MG63 (cell line): ENCODE data around the gene FNBP1L. TPM values are rescaled to one million over a fixed set of nuclear protein-coding genes. Genes with fewer than 3 reads are reported as not detected.
A peak's percentile ranks its signal among the peaks of the same experiment; 100 is the strongest.

ENCODE experiments used
- DNase-seq: peaks from one replicate; pipeline ENCODE4 v3.0.0-alpha.2; 2020
- H3K27me3 ChIP-seq: fragments of 250-450 bp; sonication (Bioruptor Pico); 2 replicates; pipeline ENCODE4 v1.5.1; 2020; ENCODE audit warnings: mild to moderate bottlenecking, moderate library complexity
- H3K36me3 ChIP-seq: fragments of 250-450 bp; sonication (Bioruptor Pico); 2 replicates; pipeline ENCODE4 v1.5.1; 2020; ENCODE audit warnings: mild to moderate bottlenecking, moderate library complexity
- H3K4me3 ChIP-seq: fragments of 250-450 bp; sonication (Bioruptor Pico); 2 replicates; pipeline ENCODE4 v1.5.1; 2020; ENCODE audit warnings: mild to moderate bottlenecking, moderate library complexity
- H3K9me3 ChIP-seq: fragments of 250-450 bp; sonication (Bioruptor Pico); 2 replicates; pipeline ENCODE4 v1.5.1; 2020; ENCODE audit warnings: mild to moderate bottlenecking, moderate library complexity
- total RNA-seq: library from RNA; depleted of rRNA; stranded (reverse); fragments of >200 nt; shearing (Covaris generic); gene quantifications from 2 replicates; pipeline ENCODE4 v1.2.3, GENCODE V29; 2014; ENCODE audit warnings: low replicate concordance; rRNA removed

Gene FNBP1L
- 1.2 and 1.5 TPM in 2 replicates for total RNA-seq

GRCh38 chr1:93447481-93448291 lies at the start of gene FNBP1L:
Gene FNBP1L, plus strand, starts transcription at chr1:93448118. Its CDS starts 164 bp downstream, at chr1:93448282.
- H3K36me3 ChIP-seq: no peaks in the 10 kb centered on the region
- H3K4me3 ChIP-seq: peak within 1 kb of the TSS; percentile 77
- no peaks in the 10 kb centered on the region for H3K9me3 ChIP-seq
- DNase-seq: peak; percentile 78
- peaks cover 16% of the 10 kb centered on the region for H3K27me3 ChIP-seq

- no peak for DNase-seq
- H3K9me3 ChIP-seq: peaks cover 4% of the 10 kb centered on the region; the same call in 1 of the 2 replicates
- H3K27me3 ChIP-seq: no peaks in the 10 kb centered on the region
- H3K36me3 ChIP-seq: no peaks in the 10 kb centered on the region
- no peak overlapping the region for H3K4me3 ChIP-seq
Measured at GRCh38 chr1:93399781-93400180, 48.1 kb upstream of the FNBP1L start.

- no peaks in the 10 kb centered on the region for H3K36me3 ChIP-seq
- H3K27me3 ChIP-seq: no peaks in the 10 kb centered on the region
- no peak overlapping the region for H3K4me3 ChIP-seq
- H3K9me3 ChIP-seq: peaks cover 5% of the 10 kb centered on the region; the same call in 1 of the 2 replicates
- no peak for DNase-seq
Measured at GRCh38 chr1:93408203-93408602, 39.7 kb upstream of the FNBP1L start.

- no peak overlapping the region for H3K4me3 ChIP-seq
- peaks cover 5% of the 10 kb centered on the region; the same call in 1 of the 2 replicates for H3K9me3 ChIP-seq
- H3K27me3 ChIP-seq: no peaks in the 10 kb centered on the region
- H3K36me3 ChIP-seq: no peaks in the 10 kb centered on the region
- DNase-seq: no peak
Measured at GRCh38 chr1:93411000-93411399, 36.9 kb upstream of the FNBP1L start.

GRCh38 chr1:93414749-93415148 lies 33.2 kb upstream of the FNBP1L start:
- Histone ChIP-seq H3K27me3 (no peaks in the 10 kb centered on the region), H3K9me3 (no peaks in the 10 kb centered on the region), H3K4me3 (no peak overlapping the region), H3K36me3 (no peaks in the 10 kb centered on the region)
- no peak for DNase-seq

- Histone ChIP-seq H3K27me3 (no peaks in the 10 kb centered on the region), H3K36me3 (no peaks in the 10 kb centered on the region), H3K9me3 (no peaks in the 10 kb centered on the region), H3K4me3 (no peak overlapping the region)
- no peak for DNase-seq
Measured at GRCh38 chr1:93415296-93415695, 32.6 kb upstream of the FNBP1L start.

- no peaks in the 10 kb centered on the region for H3K27me3 ChIP-seq
- no peaks in the 10 kb centered on the region for H3K36me3 ChIP-seq
- DNase-seq: no peak
- H3K9me3 ChIP-seq: no peaks in the 10 kb centered on the region
- H3K4me3 ChIP-seq: no peak overlapping the region
Measured at GRCh38 chr1:93416183-93416582, 31.7 kb upstream of the FNBP1L start.

GRCh38 chr1:93419344-93419743 lies 28.6 kb upstream of the FNBP1L start:
- no peak overlapping the region for H3K4me3 ChIP-seq
- H3K27me3 ChIP-seq: no peaks in the 10 kb centered on the region
- no peak for DNase-seq
- no peaks in the 10 kb centered on the region for H3K36me3 ChIP-seq
- H3K9me3 ChIP-seq: no peaks in the 10 kb centered on the region

- Histone ChIP-seq H3K9me3 (no peaks in the 10 kb centered on the region), H3K36me3 (no peaks in the 10 kb centered on the region), H3K4me3 (no peak overlapping the region), H3K27me3 (no peaks in the 10 kb centered on the region)
- no peak for DNase-seq
Measured at GRCh38 chr1:93420400-93420799, 27.5 kb upstream of the FNBP1L start.

GRCh38 chr1:93426181-93426580 lies 21.7 kb upstream of the FNBP1L start:
- H3K27me3 ChIP-seq: no peaks in the 10 kb centered on the region
- H3K9me3 ChIP-seq: peaks cover 4% of the 10 kb centered on the region; the same call in 1 of the 2 replicates
- H3K4me3 ChIP-seq: no peak overlapping the region
- DNase-seq: no peak
- H3K36me3 ChIP-seq: no peaks in the 10 kb centered on the region

GRCh38 chr1:93427656-93428055 lies 20.3 kb upstream of the FNBP1L start:
- Histone ChIP-seq H3K4me3 (no peak overlapping the region), H3K9me3 (peaks cover 4% of the 10 kb centered on the region; the same call in 1 of the 2 replicates), H3K36me3 (no peaks in the 10 kb centered on the region), H3K27me3 (no peaks in the 10 kb centered on the region)
- no peak for DNase-seq

- DNase-seq: no peak
- H3K9me3 ChIP-seq: 0 out of 2 replicates have a peak, but pooled peaks cover 1% of the 10 kb centered on the region
- H3K27me3 ChIP-seq: no peaks in the 10 kb centered on the region
- H3K4me3 ChIP-seq: no peak overlapping the region
- H3K36me3 ChIP-seq: no peaks in the 10 kb centered on the region
Measured at GRCh38 chr1:93433407-93433961, 14.4 kb upstream of the FNBP1L start.

- Histone ChIP-seq H3K36me3 (no peaks in the 10 kb centered on the region), H3K27me3 (no peaks in the 10 kb centered on the region), H3K4me3 (no peak overlapping the region), H3K9me3 (no peaks in the 10 kb centered on the region)
- no peak for DNase-seq
Measured at GRCh38 chr1:93434088-93434487, 13.8 kb upstream of the FNBP1L start.

GRCh38 chr1:93434987-93435386 lies 12.9 kb upstream of the FNBP1L start:
- H3K4me3 ChIP-seq: no peak overlapping the region
- no peaks in the 10 kb centered on the region for H3K9me3 ChIP-seq
- no peak for DNase-seq
- H3K36me3 ChIP-seq: no peaks in the 10 kb centered on the region
- H3K27me3 ChIP-seq: no peaks in the 10 kb centered on the region

GRCh38 chr1:93435443-93435842 lies 12.5 kb upstream of the FNBP1L start:
- H3K9me3 ChIP-seq: no peaks in the 10 kb centered on the region
- DNase-seq: no peak
- no peak overlapping the region for H3K4me3 ChIP-seq
- H3K36me3 ChIP-seq: no peaks in the 10 kb centered on the region
- H3K27me3 ChIP-seq: no peaks in the 10 kb centered on the region

GRCh38 chr1:93436496-93436895 lies 11.4 kb upstream of the FNBP1L start:
- no peak overlapping the region for H3K4me3 ChIP-seq
- no peaks in the 10 kb centered on the region for H3K36me3 ChIP-seq
- no peaks in the 10 kb centered on the region for H3K9me3 ChIP-seq
- no peak for DNase-seq
- H3K27me3 ChIP-seq: no peaks in the 10 kb centered on the region

GRCh38 chr1:93437976-93438605 lies 9.8 kb upstream of the FNBP1L start:
- no peak for DNase-seq
- H3K36me3 ChIP-seq: no peaks in the 10 kb centered on the region
- H3K4me3 ChIP-seq: no peak overlapping the region
- H3K9me3 ChIP-seq: no peaks in the 10 kb centered on the region
- no peaks in the 10 kb centered on the region for H3K27me3 ChIP-seq
